Natural killer cell (primary cell): ENCODE data around the gene ERRFI1. TPM values are rescaled to one million over a fixed set of nuclear protein-coding genes. Genes with fewer than 3 reads are reported as not detected.

Experiments used
- ATAC-seq, 3 donors: fragments of 150-1000 bp in 2 of 3; fragments of 200-7000 bp in 1 of 3; cut with Tn5 transposase; 1 replicate in 1 of 3; 2 replicates in 2 of 3; pipeline ENCODE4 v1.10.0; 2021; ENCODE audit warnings: mild to moderate bottlenecking in 2 of 3, moderate library complexity in 2 of 3
- DNase-seq, 2 donors: peaks; one replicate each; pipeline versions ENCODE4 v3.0.0 to v3.0.0-alpha.2; 2013 to 2021; ENCODE audit warnings: mixed read lengths in 1 of 2
- H3K27ac ChIP-seq: one replicate; pipeline ENCODE4 v1.5.1; 2013; ENCODE audit warnings: mild to moderate bottlenecking, low read length
- H3K27me3 ChIP-seq: one replicate; pipeline ENCODE4 v1.6.1; 2013; ENCODE audit warnings: low read length; ENCODE audit not compliant: control insufficient read depth, insufficient read depth
- H3K36me3 ChIP-seq: one replicate; pipeline ENCODE4 v1.6.1; 2013; ENCODE audit warnings: low read length; ENCODE audit not compliant: control insufficient read depth, insufficient read depth
- H3K4me1 ChIP-seq: one replicate; pipeline ENCODE4 v1.6.1; 2013; ENCODE audit warnings: low read length; ENCODE audit not compliant: control insufficient read depth, insufficient read depth
- H3K4me3 ChIP-seq: one replicate; pipeline ENCODE4 v1.5.1; 2013; ENCODE audit warnings: low read length
- H3K9me3 ChIP-seq: one replicate; pipeline ENCODE4 v1.6.1; 2013; ENCODE audit warnings: low read length; ENCODE audit not compliant: control insufficient read depth, insufficient read depth
- H3K27ac Mint-ChIP-seq, 2 donors: one replicate each; pipeline ENCODE4 v1.8.0; 2022; ENCODE audit warnings: mild to moderate bottlenecking in 2 of 2, mixed read lengths in 2 of 2, moderate library complexity in 1 of 2
- H3K27me3 Mint-ChIP-seq, 2 donors: one replicate each; pipeline ENCODE4 v1.8.0; 2022; ENCODE audit warnings: low read depth in 2 of 2, mixed read lengths in 2 of 2
- H3K36me3 Mint-ChIP-seq: one replicate; pipeline ENCODE4 v1.8.0; 2022; ENCODE audit warnings: mixed read lengths
- H3K4me1 Mint-ChIP-seq, 2 donors: one replicate each; pipeline ENCODE4 v1.8.0; 2022; ENCODE audit warnings: mixed read lengths in 2 of 2
- H3K4me3 Mint-ChIP-seq: one replicate; pipeline ENCODE4 v1.8.0; 2022; ENCODE audit warnings: mild to moderate bottlenecking, moderate library complexity, mixed read lengths
- H3K9me3 Mint-ChIP-seq, 2 donors: one replicate each; pipeline ENCODE4 v1.8.0; 2022; ENCODE audit warnings: mixed read lengths in 2 of 2
- WGBS: methylation state at CpG from one replicate; pipeline ENCODE4 v1.1.7; 2013; ENCODE audit warnings: missing lambda C conversion rate; ENCODE audit not compliant: insufficient coverage; 5-methylcytosine and 5-hydroxymethylcytosine counted together
- intact Hi-C: fragments of 100-400 bp; cut with micrococcal nuclease; formaldehyde crosslinking; loops from one replicate; pipeline ENCODE4 v1.14.2; 2022
- total RNA-seq, 4 donors: library from RNA; stranded (reverse); fragments of 120-200 nt in 1 of 4; gene quantifications; one replicate each; pipeline versions ENCODE4 v1.2.3 to v1.2.4, GENCODE V29; 2013 to 2022
- TF ChIP-seq, protein P1 (sequence below): fragments of 200-600 bp; IDR thresholded peaks from one replicate; pipeline ENCODE4 v1.8.0; 2022; ENCODE audit warnings: antibody characterized with exemption

The ERRFI1 gene
- total RNA-seq, 3 donors from 2014 or later (not counting 1 experiment from before 2014, with no cell fraction given), result 2.9 to 4.9 (median 4.0) TPM

DNA sequence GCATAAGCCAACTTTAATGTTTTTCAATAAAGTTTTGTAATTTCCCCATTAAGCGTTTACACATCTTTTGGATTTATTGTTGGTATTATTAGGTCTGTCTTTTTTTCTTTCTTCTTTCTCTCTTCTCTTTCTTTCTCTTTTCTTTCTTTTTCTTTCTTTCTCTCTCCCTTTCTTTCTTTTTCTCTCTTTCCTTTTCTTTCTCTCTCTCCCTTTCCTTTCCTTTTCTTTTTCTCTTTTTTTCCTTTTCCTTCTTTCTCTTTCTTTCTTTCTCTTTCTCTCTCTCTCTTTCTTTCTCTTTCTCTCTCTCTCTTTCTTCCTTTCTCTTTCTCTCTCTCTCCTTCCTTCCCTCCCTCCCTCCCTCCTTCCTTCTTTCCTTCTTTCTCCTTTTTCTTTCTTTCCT is 31.3 kb downstream of the ERRFI1 start:
- intact Hi-C loops, result no loop called here
- ATAC-seq (no peak), DNase-seq (no peak)
- Histone ChIP-seq H3K9me3 (peaks cover 6% of the 10 kb centered on the region), H3K27me3 (no peaks in the 10 kb centered on the region), H3K27ac (no peak overlapping the region), H3K36me3 (no peaks in the 10 kb centered on the region), H3K4me3 (no peak overlapping the region), H3K4me1 (peaks cover 1% of the 10 kb centered on the region)
- TF ChIP-seq, protein P1, sequence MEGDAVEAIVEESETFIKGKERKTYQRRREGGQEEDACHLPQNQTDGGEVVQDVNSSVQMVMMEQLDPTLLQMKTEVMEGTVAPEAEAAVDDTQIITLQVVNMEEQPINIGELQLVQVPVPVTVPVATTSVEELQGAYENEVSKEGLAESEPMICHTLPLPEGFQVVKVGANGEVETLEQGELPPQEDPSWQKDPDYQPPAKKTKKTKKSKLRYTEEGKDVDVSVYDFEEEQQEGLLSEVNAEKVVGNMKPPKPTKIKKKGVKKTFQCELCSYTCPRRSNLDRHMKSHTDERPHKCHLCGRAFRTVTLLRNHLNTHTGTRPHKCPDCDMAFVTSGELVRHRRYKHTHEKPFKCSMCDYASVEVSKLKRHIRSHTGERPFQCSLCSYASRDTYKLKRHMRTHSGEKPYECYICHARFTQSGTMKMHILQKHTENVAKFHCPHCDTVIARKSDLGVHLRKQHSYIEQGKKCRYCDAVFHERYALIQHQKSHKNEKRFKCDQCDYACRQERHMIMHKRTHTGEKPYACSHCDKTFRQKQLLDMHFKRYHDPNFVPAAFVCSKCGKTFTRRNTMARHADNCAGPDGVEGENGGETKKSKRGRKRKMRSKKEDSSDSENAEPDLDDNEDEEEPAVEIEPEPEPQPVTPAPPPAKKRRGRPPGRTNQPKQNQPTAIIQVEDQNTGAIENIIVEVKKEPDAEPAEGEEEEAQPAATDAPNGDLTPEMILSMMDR, result no peak
- WGBS, result no CpG with 5 or more reads among the region's 1 CpG
- H3K4me3 Mint-ChIP-seq, result no peak overlapping the region
- no peak overlapping the region for H3K27ac Mint-ChIP-seq
- no peaks in the 10 kb centered on the region for H3K36me3 Mint-ChIP-seq
- H3K27me3 Mint-ChIP-seq, result no peaks in the 10 kb centered on the region
- peaks cover 0 to 10% of the 10 kb centered on the region in 2 donors for H3K4me1 Mint-ChIP-seq
- peaks cover 7% of the 10 kb centered on the region in 2 donors for H3K9me3 Mint-ChIP-seq

DNA sequence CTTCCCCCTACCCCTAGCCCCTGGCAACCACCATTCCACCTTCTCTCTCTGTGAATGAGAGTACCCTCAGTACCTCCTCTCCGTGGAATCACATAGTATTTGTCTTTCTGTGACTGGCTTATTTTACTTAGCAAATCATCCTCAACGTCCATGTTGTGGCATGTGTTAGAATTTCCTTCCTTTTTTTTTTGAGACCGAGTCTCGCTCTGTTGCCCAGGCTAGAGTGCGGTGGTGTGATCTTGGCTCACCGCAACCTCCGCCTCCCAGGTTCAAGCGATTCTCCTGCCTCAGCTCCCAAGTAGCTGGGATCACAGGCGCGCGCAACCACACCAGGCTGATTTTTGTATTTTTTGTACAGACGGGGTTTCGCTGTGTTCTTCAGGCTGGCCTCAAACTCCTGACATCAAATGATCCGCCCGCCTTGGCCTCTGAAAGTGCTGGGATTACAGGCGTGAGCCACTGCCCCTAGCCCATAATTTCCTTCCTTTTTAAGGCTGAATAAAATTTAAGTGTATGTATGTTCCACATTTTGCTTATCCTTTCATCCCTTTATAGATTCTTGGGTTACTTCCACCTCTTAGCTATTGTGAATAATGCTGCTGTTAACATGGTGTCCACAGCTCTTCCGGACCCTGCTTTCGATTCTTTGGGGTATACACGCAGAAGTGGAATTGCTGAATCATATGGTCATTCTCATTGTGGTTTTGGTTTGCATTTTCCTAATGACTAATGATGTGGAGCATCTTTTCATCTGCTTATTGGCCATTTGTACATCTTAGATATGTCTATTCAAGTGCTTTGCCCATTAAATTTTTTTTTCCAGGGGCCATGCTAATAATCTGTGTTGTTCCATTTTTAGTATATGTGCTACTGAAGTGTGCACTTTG is 32.3 kb downstream of the ERRFI1 start:
- Mint-ChIP-seq H3K4me1 (peaks cover 0 to 11% of the 10 kb centered on the region in 2 donors), H3K36me3 (no peaks in the 10 kb centered on the region), H3K27me3 (no peaks in the 10 kb centered on the region), H3K27ac (no peak overlapping the region), H3K9me3 (peaks cover 7% of the 10 kb centered on the region in 2 donors), H3K4me3 (no peak overlapping the region)
- H3K27ac ChIP-seq, result no peak overlapping the region
- TF ChIP-seq, protein P1, result no peak
- WGBS, result 80% methylated on average over 17 of the region's 19 CpGs
- DNase-seq, result no peak
- H3K36me3 ChIP-seq, result no peaks in the 10 kb centered on the region
- ATAC-seq, result no peak
- H3K9me3 ChIP-seq, result peaks cover 7% of the 10 kb centered on the region
- H3K4me3 ChIP-seq, result no peak overlapping the region
- peaks cover 4% of the 10 kb centered on the region for H3K4me1 ChIP-seq
- intact Hi-C loops, result no loop called here
- H3K27me3 ChIP-seq, result no peaks in the 10 kb centered on the region

DNA sequence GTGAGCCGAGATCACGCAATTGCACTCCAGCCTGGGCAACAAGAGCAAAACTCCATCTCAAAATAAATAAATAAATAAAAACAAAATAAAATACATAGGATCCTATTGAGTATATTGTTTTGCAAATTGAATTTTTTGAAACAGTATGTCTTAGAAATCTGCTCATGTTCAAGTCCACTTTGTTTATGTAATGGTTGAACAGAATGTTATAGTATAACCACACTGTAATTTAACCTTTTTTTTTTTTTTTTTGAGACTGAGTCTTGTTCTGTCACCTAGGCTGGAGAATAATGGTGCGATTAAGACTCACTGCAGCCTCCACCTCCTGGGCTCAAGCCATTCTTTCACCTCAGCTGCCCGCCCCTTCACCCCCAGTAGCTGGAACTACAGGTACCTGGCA is 33.2 kb downstream of the ERRFI1 start:
- H3K9me3 ChIP-seq, result peaks cover 7% of the 10 kb centered on the region
- peaks cover 7% of the 10 kb centered on the region in 2 donors for H3K9me3 Mint-ChIP-seq
- H3K4me1 ChIP-seq, result peaks cover 4% of the 10 kb centered on the region
- 95% methylated on average over 3 of the region's 4 CpGs for WGBS
- intact Hi-C loops, result no loop called here
- H3K27ac ChIP-seq, result no peak overlapping the region
- TF ChIP-seq, protein P1, result no peak
- H3K4me3 ChIP-seq, result no peak overlapping the region
- DNase-seq (no peak), ATAC-seq (no peak)
- no peak overlapping the region for H3K27ac Mint-ChIP-seq
- H3K27me3 Mint-ChIP-seq, result no peaks in the 10 kb centered on the region
- H3K27me3 ChIP-seq, result no peaks in the 10 kb centered on the region
- no peak overlapping the region for H3K4me3 Mint-ChIP-seq
- H3K36me3 ChIP-seq, result no peaks in the 10 kb centered on the region
- H3K4me1 Mint-ChIP-seq, result peaks cover 0 to 11% of the 10 kb centered on the region in 2 donors
- no peaks in the 10 kb centered on the region for H3K36me3 Mint-ChIP-seq
